Calu3 (cell line): ENCODE measurements around the gene ACACB. TPM values are rescaled to one million over a fixed set of nuclear protein-coding genes. Genes with fewer than 3 reads are reported as not detected.
A peak's percentile ranks its signal among the peaks of the same experiment; 100 is the strongest.

Experiments
- BruUV-seq: library from RNA; stranded (reverse); fragments of 400-500 nt; replicated peaks from 2 replicates; lab custom pipeline; 2021; lab: Mats Ljungman, UMichigan
- CTCF ChIA-PET: fragments of 300-600 bp; sonication (Branson Sonifier 250); formaldehyde crosslinking; loops from one replicate; lab custom pipeline; 2022; ENCODE audit warnings: antibody characterized with exemption; lab: Charles Lee
- DNase-seq: peaks from one replicate; pipeline ENCODE4 v3.0.0; 2022
- H3K27ac Mint-ChIP-seq: one replicate; pipeline ENCODE4 v1.8.0; 2022; ENCODE audit warnings: mixed read lengths; ENCODE audit not compliant: unreplicated experiment
- H3K27me3 Mint-ChIP-seq: one replicate; pipeline ENCODE4 v1.8.0; 2022; ENCODE audit warnings: mixed read lengths; ENCODE audit not compliant: unreplicated experiment
- H3K36me3 Mint-ChIP-seq: one replicate; pipeline ENCODE4 v1.8.0; 2022; ENCODE audit warnings: mild to moderate bottlenecking, moderate library complexity, mixed read lengths; ENCODE audit not compliant: insufficient read depth, unreplicated experiment
- H3K4me1 Mint-ChIP-seq: one replicate; pipeline ENCODE4 v1.8.0; 2022; ENCODE audit warnings: mild to moderate bottlenecking, low read depth, mixed read lengths; ENCODE audit not compliant: unreplicated experiment
- H3K4me3 Mint-ChIP-seq: one replicate; pipeline ENCODE4 v1.8.0; 2022; ENCODE audit warnings: mild to moderate bottlenecking, low read depth, moderate library complexity, mixed read lengths; ENCODE audit not compliant: unreplicated experiment
- H3K9me3 Mint-ChIP-seq: one replicate; pipeline ENCODE4 v1.8.0; 2022; ENCODE audit warnings: low read depth, mixed read lengths; ENCODE audit not compliant: unreplicated experiment
- CTCF ChIP-seq: fragments of 200-600 bp; IDR thresholded peaks from one replicate; pipeline ENCODE4 v1.8.0; 2022; ENCODE audit warnings: antibody characterized with exemption; ENCODE audit not compliant: unreplicated experiment
- intact Hi-C: fragments of 100-400 bp; cut with micrococcal nuclease; formaldehyde crosslinking; loops from one replicate; pipeline ENCODE4 v1.10.0; 2022; ENCODE audit not compliant: unreplicated experiment
- total RNA-seq: library from RNA; stranded (reverse); gene quantifications from 2 replicates; pipeline ENCODE4 v1.2.3, GENCODE V29; 2022

Gene ACACB
- total RNA-seq, 1 experiment from 2014 or later, result 6.2 TPM

GRCh38 chr12:109097435-109098182 lies 18.8 kb upstream of the ACACB start, which contains the start of gene UNG:
UNG (plus strand) TSS chr12:109097597; CDS start chr12:109097680, 83 bp downstream.
- TF ChIP-seq CTCF, result no peak
- BruUV-seq, result no TSS peak
- peak; percentile 99 for DNase-seq
- H3K27me3 Mint-ChIP-seq, result no peaks in the 10 kb centered on the region
- H3K9me3 Mint-ChIP-seq, result no peaks in the 10 kb centered on the region
- H3K4me1 Mint-ChIP-seq, result peaks cover 15% of the 10 kb centered on the region
- H3K27ac Mint-ChIP-seq, result peak within 1 kb of the TSS; percentile 72
- peak within 1 kb of the TSS; percentile 98 for H3K4me3 Mint-ChIP-seq
- CTCF ChIA-PET, result no interaction called here
- peaks cover 39% of the 10 kb centered on the region for H3K36me3 Mint-ChIP-seq
- intact Hi-C loops, result loop anchor here (10.0 kb wide), 3 partner anchors 133 to 433 kb away; no protein-coding TSS in a partner anchor

DNA sequence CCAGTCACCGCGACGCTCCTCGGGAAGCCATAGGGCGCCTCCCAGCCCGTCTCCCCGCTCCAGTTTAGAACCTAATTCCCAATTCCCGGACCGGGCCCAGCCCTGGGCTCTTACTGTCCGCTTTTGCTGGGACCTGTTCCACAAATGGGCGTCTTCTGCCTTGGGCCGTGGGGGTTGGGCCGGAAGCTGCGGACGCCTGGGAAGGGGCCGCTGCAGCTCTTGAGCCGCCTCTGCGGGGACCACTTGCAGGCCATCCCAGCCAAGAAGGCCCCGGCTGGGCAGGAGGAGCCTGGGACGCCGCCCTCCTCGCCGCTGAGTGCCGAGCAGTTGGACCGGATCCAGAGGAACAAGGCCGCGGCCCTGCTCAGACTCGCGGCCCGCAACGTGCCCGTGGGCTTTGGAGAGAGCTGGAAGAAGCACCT lies 18.2 kb upstream of the ACACB start:
- BruUV-seq, result no TSS peak

DNA sequence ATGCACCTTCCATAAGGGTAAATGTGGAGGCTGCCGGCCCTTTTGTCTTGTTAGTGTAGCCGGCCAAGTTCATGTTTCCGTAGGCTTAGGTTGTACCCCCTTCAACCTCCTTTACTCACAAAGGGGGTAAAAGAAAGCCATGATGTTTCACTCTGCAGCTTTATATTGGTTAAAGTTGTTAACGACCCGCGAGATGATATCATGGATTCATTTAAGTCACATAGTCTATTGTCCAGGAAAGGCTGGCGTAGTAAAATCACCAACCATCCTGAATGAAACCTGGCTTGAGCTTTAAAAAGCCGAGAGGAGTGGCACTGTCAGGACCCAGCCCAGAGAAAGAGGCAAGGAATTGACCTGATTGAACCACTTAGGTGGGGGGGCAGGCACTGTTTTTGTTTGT lies 17.7 kb upstream of the ACACB start:
- H3K27ac Mint-ChIP-seq, result peak overlapping the region; percentile 72
- peaks cover 35% of the 10 kb centered on the region for H3K36me3 Mint-ChIP-seq
- BruUV-seq, result no TSS peak
- intact Hi-C loops, result loop anchor here (10.0 kb wide), 3 partner anchors 134 to 434 kb away; no protein-coding TSS in a partner anchor
- H3K27me3 Mint-ChIP-seq, result no peaks in the 10 kb centered on the region
- H3K4me1 Mint-ChIP-seq, result peaks cover 12% of the 10 kb centered on the region
- CTCF ChIA-PET, result interaction anchor here (0.9 kb wide), 1 partner anchor 288 kb away, joined by 3 read pairs; no protein-coding TSS in a partner anchor
- TF ChIP-seq CTCF, result no peak
- DNase-seq, result no peak
- H3K4me3 Mint-ChIP-seq, result peak overlapping the region; percentile 98
- H3K9me3 Mint-ChIP-seq, result no peaks in the 10 kb centered on the region

More for the DNA sequence above, 18.2 kb upstream of the ACACB start:
- TF ChIP-seq CTCF, result no peak
- intact Hi-C loops, result loop anchor here (10.0 kb wide), 3 partner anchors 133 to 433 kb away; no protein-coding TSS in a partner anchor
- H3K9me3 Mint-ChIP-seq, result no peaks in the 10 kb centered on the region
- H3K4me1 Mint-ChIP-seq, result peaks cover 12% of the 10 kb centered on the region
- H3K4me3 Mint-ChIP-seq, result peak overlapping the region; percentile 98
- DNase-seq, result no peak
- H3K36me3 Mint-ChIP-seq, result peaks cover 35% of the 10 kb centered on the region
- H3K27me3 Mint-ChIP-seq, result no peaks in the 10 kb centered on the region
- H3K27ac Mint-ChIP-seq, result peak overlapping the region; percentile 72
- CTCF ChIA-PET, result interaction anchor here (0.9 kb wide), 1 partner anchor 287 kb away, joined by 3 read pairs; no protein-coding TSS in a partner anchor

DNA sequence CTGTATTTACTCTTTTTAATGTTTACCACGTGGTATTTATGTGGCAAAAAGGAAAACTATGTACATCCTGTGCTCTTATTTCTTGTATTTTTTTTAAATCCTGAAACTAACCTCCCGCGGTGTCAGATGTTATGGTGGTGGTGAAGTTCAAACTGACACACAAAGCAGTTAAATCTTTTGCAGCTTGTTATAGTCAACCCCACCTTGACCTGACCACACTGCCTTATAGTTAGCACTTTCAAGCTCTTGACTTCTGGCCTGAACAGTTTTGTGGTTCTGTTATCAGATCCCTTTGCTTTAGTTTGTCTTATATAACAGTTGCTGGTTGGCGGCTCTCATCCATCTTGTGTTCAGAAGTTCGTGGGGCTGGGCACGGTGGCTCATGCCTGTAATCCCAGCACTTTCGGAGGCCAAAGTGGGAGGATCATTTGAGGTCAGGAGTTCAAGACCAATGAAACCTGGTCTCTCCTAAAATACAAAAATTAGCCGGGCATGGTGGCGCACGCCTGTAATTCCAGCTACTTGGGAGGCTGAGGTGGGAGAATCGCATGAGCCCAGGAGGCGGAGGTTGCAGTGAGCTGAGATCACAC lies 16.9 kb upstream of the ACACB start:
- intact Hi-C loops, result loop anchor here (10.0 kb wide), 3 partner anchors 135 to 435 kb away; no protein-coding TSS in a partner anchor
- TF ChIP-seq CTCF, result no peak
- no peaks in the 10 kb centered on the region for H3K27me3 Mint-ChIP-seq

More for the DNA sequence above, 16.9 kb upstream of the ACACB start:
- Mint-ChIP-seq H3K4me3 (peak overlapping the region; percentile 98), H3K4me1 (peaks cover 12% of the 10 kb centered on the region), H3K9me3 (no peaks in the 10 kb centered on the region), H3K36me3 (peaks cover 37% of the 10 kb centered on the region), H3K27ac (no peak overlapping the region)
- CTCF ChIA-PET, result interaction anchor here (0.9 kb wide), 1 partner anchor 288 kb away, joined by 3 read pairs; no protein-coding TSS in a partner anchor
- no peak for DNase-seq
- BruUV-seq, result no TSS peak
